ENCODE measurements around the gene SCG5. TPM values are rescaled to one million over a fixed set of nuclear protein-coding genes. Genes with fewer than 3 reads are reported as not detected.

The SCG5 gene
- polyA plus RNA-seq, 2 donors = 0.35 to 0.37 TPM

DNA sequence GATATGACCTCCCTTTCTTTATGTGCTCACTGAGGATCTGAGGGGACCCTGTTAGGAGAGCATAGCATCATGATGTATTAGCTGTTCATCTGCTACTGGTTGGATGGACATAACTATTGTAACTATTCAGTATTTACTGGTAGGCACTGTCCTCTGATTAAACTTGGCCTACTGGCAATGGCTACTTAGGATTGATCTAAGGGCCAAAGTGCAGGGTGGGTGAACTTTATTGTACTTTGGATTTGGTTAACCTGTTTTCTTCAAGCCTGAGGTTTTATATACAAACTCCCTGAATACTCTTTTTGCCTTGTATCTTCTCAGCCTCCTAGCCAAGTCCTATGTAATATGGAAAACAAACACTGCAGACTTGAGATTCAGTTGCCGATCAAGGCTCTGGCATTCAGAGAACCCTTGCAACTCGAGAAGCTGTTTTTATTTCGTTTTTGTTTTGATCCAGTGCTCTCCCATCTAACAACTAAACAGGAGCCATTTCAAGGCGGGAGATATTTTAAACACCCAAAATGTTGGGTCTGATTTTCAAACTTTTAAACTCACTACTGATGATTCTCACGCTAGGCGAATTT is 91.2 kb downstream of the SCG5 start:
- Histone ChIP-seq H3K4me1 (ENCODE audit: control insufficient read depth in 2 of 2, insufficient read depth in 2 of 2, low read length in 1 of 2) (no peaks in the 10 kb centered on the region), H3K4me3 (ENCODE audit: low read depth in 1 of 2, low read length in 2 of 2) (no peak overlapping the region), H3K27ac (ENCODE audit: low read depth in 2 of 2, low read length in 1 of 2) (no peak overlapping the region), H3K27me3 (ENCODE audit: control insufficient read depth in 1 of 2, insufficient read depth in 2 of 2, low read length in 2 of 2) (no peaks in the 10 kb centered on the region), H3K36me3 (ENCODE audit: control insufficient read depth in 2 of 2, insufficient read depth in 2 of 2, low read length in 1 of 2) (no peaks in the 10 kb centered on the region), H3K9me3 (ENCODE audit: control insufficient read depth in 2 of 2, insufficient read depth in 1 of 2, low read depth in 1 of 2, low read length in 1 of 2) (no peaks in the 10 kb centered on the region)
- WGBS, 2 donors = 75 to 88% methylated on average over 6 of the region's 6 CpGs

DNA sequence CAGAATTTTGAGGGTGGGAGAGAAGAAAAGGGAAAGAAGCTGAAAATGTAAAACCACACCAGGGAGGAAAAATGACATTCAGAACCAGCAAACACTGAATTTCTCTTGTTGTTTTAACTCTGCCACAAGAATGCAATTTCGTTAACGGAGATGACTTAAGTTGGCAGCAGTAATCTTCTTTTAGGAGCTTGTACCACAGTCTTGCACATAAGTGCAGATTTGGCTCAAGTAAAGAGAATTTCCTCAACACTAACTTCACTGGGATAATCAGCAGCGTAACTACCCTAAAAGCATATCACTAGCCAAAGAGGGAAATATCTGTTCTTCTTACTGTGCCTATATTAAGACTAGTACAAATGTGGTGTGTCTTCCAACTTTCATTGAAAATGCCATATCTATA is 91.8 kb downstream of the SCG5 start:
- Histone ChIP-seq H3K4me1 (ENCODE audit: control insufficient read depth in 2 of 2, insufficient read depth in 2 of 2, low read length in 1 of 2) (no peaks in the 10 kb centered on the region), H3K4me3 (ENCODE audit: low read depth in 1 of 2, low read length in 2 of 2) (no peak overlapping the region), H3K36me3 (ENCODE audit: control insufficient read depth in 2 of 2, insufficient read depth in 2 of 2, low read length in 1 of 2) (no peaks in the 10 kb centered on the region), H3K9me3 (ENCODE audit: control insufficient read depth in 2 of 2, insufficient read depth in 1 of 2, low read depth in 1 of 2, low read length in 1 of 2) (no peaks in the 10 kb centered on the region), H3K27ac (ENCODE audit: low read depth in 2 of 2, low read length in 1 of 2) (no peak overlapping the region), H3K27me3 (ENCODE audit: control insufficient read depth in 1 of 2, insufficient read depth in 2 of 2, low read length in 2 of 2) (no peaks in the 10 kb centered on the region)
- WGBS, 2 donors = 56 to 76% methylated on average over 3 of the region's 3 CpGs

DNA sequence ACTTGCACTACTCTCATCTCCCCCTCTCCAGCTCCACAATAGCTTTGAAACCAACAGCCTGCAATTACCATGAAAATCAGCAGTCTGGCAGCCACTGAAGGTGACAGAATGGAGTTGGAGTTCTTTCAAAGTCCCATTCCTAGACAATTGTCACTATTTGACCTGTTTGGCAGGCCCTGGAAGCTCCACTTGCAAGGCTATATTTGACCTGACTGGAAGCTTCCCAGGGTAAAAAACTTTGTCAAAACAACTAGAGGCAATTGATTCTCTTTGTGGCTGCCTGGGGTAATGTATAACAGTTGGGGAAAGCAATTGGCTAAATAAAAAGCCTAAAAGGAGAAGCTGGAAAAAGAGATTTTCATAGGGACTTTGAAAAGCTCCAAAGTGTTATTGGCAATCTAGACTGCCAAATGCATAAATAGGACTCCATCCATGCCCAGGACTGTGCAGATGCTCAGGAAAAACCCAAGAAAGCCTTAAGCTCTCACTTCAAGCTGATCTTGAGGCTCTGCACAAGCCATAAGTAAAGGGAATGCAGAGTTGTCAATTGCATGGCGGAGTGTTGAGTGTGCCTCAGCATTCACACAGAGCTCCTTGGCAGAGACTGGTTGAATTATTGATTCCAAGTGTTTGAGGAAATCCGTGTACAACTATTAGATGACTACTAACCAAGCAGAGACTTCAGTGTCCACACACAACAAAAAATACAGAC is 94.6 kb downstream of the SCG5 start:
- no peak overlapping the region for H3K4me3 ChIP-seq (ENCODE audit: low read depth in 1 of 2, low read length in 2 of 2)
- WGBS, 2 donors = 83% methylated on average over 2 of the region's 2 CpGs
- no peaks in the 10 kb centered on the region for H3K4me1 ChIP-seq (ENCODE audit: control insufficient read depth in 2 of 2, insufficient read depth in 2 of 2, low read length in 1 of 2)
- no peaks in the 10 kb centered on the region for H3K36me3 ChIP-seq (ENCODE audit: control insufficient read depth in 2 of 2, insufficient read depth in 2 of 2, low read length in 1 of 2)
- no peaks in the 10 kb centered on the region for H3K27me3 ChIP-seq (ENCODE audit: control insufficient read depth in 1 of 2, insufficient read depth in 2 of 2, low read length in 2 of 2)
- H3K27ac ChIP-seq (ENCODE audit: low read depth in 2 of 2, low read length in 1 of 2) = no peak overlapping the region
- no peaks in the 10 kb centered on the region for H3K9me3 ChIP-seq (ENCODE audit: control insufficient read depth in 2 of 2, insufficient read depth in 1 of 2, low read depth in 1 of 2, low read length in 1 of 2)

DNA sequence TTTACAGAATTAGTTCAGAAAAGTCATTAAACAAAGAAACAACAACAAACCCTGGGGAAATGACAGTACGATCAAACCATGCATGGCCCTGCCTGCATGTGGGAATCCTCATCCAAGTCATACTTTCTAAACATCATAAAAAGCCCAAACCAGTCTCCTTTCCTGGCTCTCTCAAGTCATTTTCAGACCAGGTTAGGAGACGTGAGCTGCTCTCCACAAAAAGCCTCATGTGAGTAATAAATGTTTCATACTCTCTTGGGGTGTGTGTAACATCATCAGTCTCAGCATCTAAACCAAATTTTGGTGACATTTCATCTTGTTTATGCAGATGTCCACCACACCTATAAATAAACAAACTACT is 95.2 kb downstream of the SCG5 start:
- H3K27ac ChIP-seq (ENCODE audit: low read depth in 2 of 2, low read length in 1 of 2) = no peak overlapping the region
- no peaks in the 10 kb centered on the region for H3K27me3 ChIP-seq (ENCODE audit: control insufficient read depth in 1 of 2, insufficient read depth in 2 of 2, low read length in 2 of 2)
- H3K9me3 ChIP-seq (ENCODE audit: control insufficient read depth in 2 of 2, insufficient read depth in 1 of 2, low read depth in 1 of 2, low read length in 1 of 2) = no peaks in the 10 kb centered on the region
- 81 to 83% methylated on average over 2 of the region's 2 CpGs for WGBS, 2 donors
- no peak overlapping the region for H3K4me3 ChIP-seq (ENCODE audit: low read depth in 1 of 2, low read length in 2 of 2)
- H3K36me3 ChIP-seq (ENCODE audit: control insufficient read depth in 2 of 2, insufficient read depth in 2 of 2, low read length in 1 of 2) = no peaks in the 10 kb centered on the region
- no peaks in the 10 kb centered on the region for H3K4me1 ChIP-seq (ENCODE audit: control insufficient read depth in 2 of 2, insufficient read depth in 2 of 2, low read length in 1 of 2)

DNA sequence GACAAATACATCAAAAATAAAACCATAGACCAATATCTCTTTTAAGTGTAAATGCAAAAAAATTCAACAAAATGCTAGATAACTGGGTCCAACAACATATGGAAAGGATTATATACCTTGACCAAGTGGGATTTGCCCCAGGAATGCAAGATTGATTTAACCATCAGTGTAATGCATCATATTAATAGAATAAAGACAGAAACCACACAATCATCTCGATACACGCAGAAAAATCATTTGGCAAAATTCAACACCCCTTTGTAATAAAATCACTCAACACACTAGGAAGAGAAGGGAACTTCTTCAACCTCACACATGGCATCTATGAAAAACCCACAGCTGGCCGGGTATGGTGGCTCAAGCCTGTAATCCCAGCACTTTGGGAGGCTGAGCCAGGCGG is 95.8 kb downstream of the SCG5 start:
- Histone ChIP-seq H3K27ac (ENCODE audit: low read depth in 2 of 2, low read length in 1 of 2) (no peak overlapping the region), H3K4me3 (ENCODE audit: low read depth in 1 of 2, low read length in 2 of 2) (no peak overlapping the region), H3K9me3 (ENCODE audit: control insufficient read depth in 2 of 2, insufficient read depth in 1 of 2, low read depth in 1 of 2, low read length in 1 of 2) (no peaks in the 10 kb centered on the region), H3K36me3 (ENCODE audit: control insufficient read depth in 2 of 2, insufficient read depth in 2 of 2, low read length in 1 of 2) (no peaks in the 10 kb centered on the region), H3K27me3 (ENCODE audit: control insufficient read depth in 1 of 2, insufficient read depth in 2 of 2, low read length in 2 of 2) (no peaks in the 10 kb centered on the region), H3K4me1 (ENCODE audit: control insufficient read depth in 2 of 2, insufficient read depth in 2 of 2, low read length in 1 of 2) (no peaks in the 10 kb centered on the region)
- 89 to 91% methylated on average over 4 of the region's 4 CpGs for WGBS, 2 donors

DNA sequence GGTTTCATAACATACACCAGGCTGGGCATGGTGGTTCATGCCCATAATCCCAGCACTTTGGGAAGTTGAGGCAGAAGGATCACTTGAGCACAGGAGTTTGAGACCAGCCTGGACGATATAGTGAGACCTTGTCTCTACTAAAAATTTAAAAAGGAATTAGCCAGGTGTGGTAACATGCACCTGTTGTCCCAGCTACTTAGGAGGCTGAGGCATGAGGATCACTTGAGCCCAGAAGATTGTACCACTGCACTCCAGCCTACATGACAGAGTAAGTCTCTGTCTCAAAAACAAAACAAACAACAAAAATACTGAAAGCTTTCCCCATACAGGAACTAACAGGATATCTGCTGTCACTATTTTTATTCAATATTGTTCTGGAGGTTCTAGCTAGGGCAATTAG is 97.2 kb downstream of the SCG5 start:
- Histone ChIP-seq H3K9me3 (ENCODE audit: control insufficient read depth in 2 of 2, insufficient read depth in 1 of 2, low read depth in 1 of 2, low read length in 1 of 2) (no peaks in the 10 kb centered on the region), H3K4me3 (ENCODE audit: low read depth in 1 of 2, low read length in 2 of 2) (no peak overlapping the region), H3K4me1 (ENCODE audit: control insufficient read depth in 2 of 2, insufficient read depth in 2 of 2, low read length in 1 of 2) (no peaks in the 10 kb centered on the region), H3K27me3 (ENCODE audit: control insufficient read depth in 1 of 2, insufficient read depth in 2 of 2, low read length in 2 of 2) (no peaks in the 10 kb centered on the region), H3K27ac (ENCODE audit: low read depth in 2 of 2, low read length in 1 of 2) (no peak overlapping the region), H3K36me3 (ENCODE audit: control insufficient read depth in 2 of 2, insufficient read depth in 2 of 2, low read length in 1 of 2) (no peaks in the 10 kb centered on the region)
- 85 to 88% methylated on average over 1 of the region's 1 CpG for WGBS, 2 donors

DNA sequence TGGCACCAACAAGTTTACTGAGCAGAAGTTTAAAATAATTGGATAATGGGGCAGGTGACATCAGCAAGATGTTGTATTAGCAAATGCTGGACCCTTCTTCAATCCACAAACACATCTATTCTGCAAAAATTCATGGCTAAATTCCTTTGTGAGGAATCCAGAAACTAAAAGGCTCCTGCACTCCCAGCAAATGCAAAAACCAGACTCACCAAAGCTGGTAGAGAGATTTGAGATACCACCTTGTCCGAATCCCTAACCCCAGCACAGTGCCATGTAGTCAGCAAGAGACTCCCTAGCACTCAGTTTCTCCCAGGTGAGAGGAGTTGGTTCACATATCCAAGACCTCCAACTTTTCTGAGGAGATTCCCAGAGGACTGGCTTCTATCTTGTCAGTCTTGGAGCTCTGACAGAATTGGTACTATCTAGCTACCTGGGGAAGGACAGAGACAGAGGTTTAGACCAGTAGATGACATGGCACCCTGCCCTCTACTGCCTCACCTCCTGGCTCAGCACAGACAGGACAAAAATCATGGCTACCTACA is 98.1 kb downstream of the SCG5 start:
- Histone ChIP-seq H3K27ac (ENCODE audit: low read depth in 2 of 2, low read length in 1 of 2) (no peak overlapping the region), H3K9me3 (ENCODE audit: control insufficient read depth in 2 of 2, insufficient read depth in 1 of 2, low read depth in 1 of 2, low read length in 1 of 2) (no peaks in the 10 kb centered on the region), H3K4me1 (ENCODE audit: control insufficient read depth in 2 of 2, insufficient read depth in 2 of 2, low read length in 1 of 2) (no peaks in the 10 kb centered on the region), H3K36me3 (ENCODE audit: control insufficient read depth in 2 of 2, insufficient read depth in 2 of 2, low read length in 1 of 2) (no peaks in the 10 kb centered on the region), H3K27me3 (ENCODE audit: control insufficient read depth in 1 of 2, insufficient read depth in 2 of 2, low read length in 2 of 2) (no peaks in the 10 kb centered on the region), H3K4me3 (ENCODE audit: low read depth in 1 of 2, low read length in 2 of 2) (no peak overlapping the region)
- WGBS, 2 donors = 67 to 86% methylated on average over 1 of the region's 1 CpG

DNA sequence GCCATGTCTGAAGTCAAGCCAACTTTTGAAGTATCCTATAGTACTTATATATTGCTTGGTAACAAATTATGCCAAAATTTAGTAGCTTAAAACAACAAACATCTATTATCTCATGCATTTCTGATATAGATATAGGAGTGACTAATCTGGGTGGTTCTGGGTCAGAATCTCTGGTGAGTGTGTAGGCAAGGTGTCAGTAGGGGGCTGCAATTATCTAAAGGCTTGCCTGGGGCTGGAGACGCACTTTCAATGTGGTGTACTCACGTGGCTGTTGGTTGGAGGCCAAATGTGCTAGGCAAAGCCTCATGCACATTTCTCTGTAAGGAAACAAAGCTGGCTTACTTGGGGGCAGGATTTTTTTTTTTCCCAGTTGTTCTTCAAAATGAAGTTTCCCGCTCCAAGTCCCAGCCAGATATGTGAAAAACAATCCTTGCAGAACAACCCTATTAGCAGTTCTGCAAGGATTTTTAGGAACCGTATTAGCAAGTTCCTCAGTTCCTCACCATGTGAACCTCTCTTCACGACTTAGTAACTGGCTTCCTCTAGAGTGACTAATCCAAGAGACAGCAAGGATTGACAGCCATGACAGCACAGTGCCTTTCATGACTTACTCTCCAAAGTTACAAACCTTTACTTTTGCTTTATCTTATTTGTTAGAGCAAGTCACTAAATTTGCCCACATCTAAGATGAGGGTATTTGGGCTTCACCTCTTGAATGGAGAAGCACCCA is 102.1 kb downstream of the SCG5 start:
- Histone ChIP-seq H3K27ac (ENCODE audit: low read depth in 2 of 2, low read length in 1 of 2) (no peak overlapping the region), H3K4me3 (ENCODE audit: low read depth in 1 of 2, low read length in 2 of 2) (no peak overlapping the region), H3K27me3 (ENCODE audit: control insufficient read depth in 1 of 2, insufficient read depth in 2 of 2, low read length in 2 of 2) (no peaks in the 10 kb centered on the region), H3K9me3 (ENCODE audit: control insufficient read depth in 2 of 2, insufficient read depth in 1 of 2, low read depth in 1 of 2, low read length in 1 of 2) (no peaks in the 10 kb centered on the region), H3K4me1 (ENCODE audit: control insufficient read depth in 2 of 2, insufficient read depth in 2 of 2, low read length in 1 of 2) (no peaks in the 10 kb centered on the region), H3K36me3 (ENCODE audit: control insufficient read depth in 2 of 2, insufficient read depth in 2 of 2, low read length in 1 of 2) (no peaks in the 10 kb centered on the region)
- 43 to 48% methylated on average over 5 of the region's 5 CpGs for WGBS, 2 donors

DNA sequence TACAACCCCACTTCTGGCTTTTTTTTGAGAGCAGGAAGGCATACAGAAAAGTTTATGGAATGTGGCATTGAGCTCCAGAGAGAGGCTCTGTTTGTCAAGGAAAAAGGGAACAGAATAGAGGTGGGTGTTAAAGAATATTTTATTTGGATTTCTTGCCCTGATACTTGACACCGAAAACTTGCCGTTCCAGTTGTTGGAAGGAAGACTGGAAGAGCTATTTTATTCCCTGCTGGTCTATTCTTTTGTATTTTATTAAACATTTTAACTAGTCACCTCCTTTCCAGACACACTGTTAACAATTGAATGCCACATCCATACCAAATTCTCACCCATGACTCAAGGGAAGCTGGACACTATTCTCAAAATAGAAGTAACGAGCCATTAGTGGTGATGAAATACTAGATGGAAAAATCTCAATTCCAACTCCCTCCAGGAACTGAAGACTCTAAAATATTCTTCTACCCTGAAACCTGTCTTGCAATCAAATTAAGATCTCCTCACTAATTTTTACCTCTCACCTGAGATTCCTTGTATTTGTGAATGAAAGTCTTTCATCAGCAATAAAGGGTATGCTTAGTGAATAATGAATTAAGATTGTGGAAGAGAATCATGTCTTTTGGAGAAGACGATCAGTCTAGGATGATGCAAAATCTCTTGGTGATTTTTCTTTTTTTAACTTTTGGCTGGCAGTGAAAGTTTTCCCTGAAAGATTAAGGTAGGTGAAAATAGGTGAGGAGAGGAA is 104.8 kb downstream of the SCG5 start:
- Histone ChIP-seq H3K27me3 (ENCODE audit: control insufficient read depth in 1 of 2, insufficient read depth in 2 of 2, low read length in 2 of 2) (no peaks in the 10 kb centered on the region), H3K9me3 (ENCODE audit: control insufficient read depth in 2 of 2, insufficient read depth in 1 of 2, low read depth in 1 of 2, low read length in 1 of 2) (no peaks in the 10 kb centered on the region), H3K36me3 (ENCODE audit: control insufficient read depth in 2 of 2, insufficient read depth in 2 of 2, low read length in 1 of 2) (no peaks in the 10 kb centered on the region), H3K4me3 (ENCODE audit: low read depth in 1 of 2, low read length in 2 of 2) (no peak overlapping the region), H3K4me1 (ENCODE audit: control insufficient read depth in 2 of 2, insufficient read depth in 2 of 2, low read length in 1 of 2) (no peaks in the 10 kb centered on the region), H3K27ac (ENCODE audit: low read depth in 2 of 2, low read length in 1 of 2) (no peak overlapping the region)
- 71 to 83% methylated on average over 4 of the region's 4 CpGs for WGBS, 2 donors

Data from esophagus (tissue), 2 donors.